SH-SY5Y (cell line): ENCODE data around the gene LGR5.

ENCODE experiments used
- GATA2 ChIP-seq: IDR thresholded peaks from 2 replicates; pipeline ENCODE4 v1.6.1; 2011; ENCODE audit warnings: mild to moderate bottlenecking, low read depth, low read length
- GATA3 ChIP-seq: IDR thresholded peaks from 2 replicates; pipeline ENCODE4 v1.6.1; 2011; ENCODE audit warnings: low read depth, mild to moderate bottlenecking, low read length, moderate library complexity

LGR5 gene

GRCh38 chr12:71565535-71565934, 125.9 kb downstream of the LGR5 start:
- TF ChIP-seq GATA3 (no peak), GATA2 (no peak)

GRCh38 chr12:71566655-71567054, 127.1 kb downstream of the LGR5 start:
- TF ChIP-seq GATA3 (peak; percentile 92), GATA2 (peak; percentile 77)

GRCh38 chr12:71567537-71567936, 127.9 kb downstream of the LGR5 start:
- TF ChIP-seq GATA3 (no peak), GATA2 (no peak)

- TF ChIP-seq GATA3 (no peak), GATA2 (no peak)
Measured at GRCh38 chr12:71576496-71576895, 136.9 kb downstream of the LGR5 start.

- TF ChIP-seq GATA2 (no peak), GATA3 (no peak; the same call in 1 of the 2 replicates)
Measured at GRCh38 chr12:71578694-71579258, 139.2 kb downstream of the LGR5 start.

- TF ChIP-seq GATA3: no peak
- no peak for TF ChIP-seq GATA2
Measured at GRCh38 chr12:71581206-71581605, 141.6 kb downstream of the LGR5 start.

GRCh38 chr12:71582925-71583324, 143.3 kb downstream of the LGR5 start:
- no peak for TF ChIP-seq GATA3
- TF ChIP-seq GATA2: no peak

- TF ChIP-seq GATA2 (no peak), GATA3 (no peak)
Measured at GRCh38 chr12:71584356-71584755, 144.8 kb downstream of the LGR5 start.

- no peak for TF ChIP-seq GATA3
- TF ChIP-seq GATA2: no peak
Measured at GRCh38 chr12:71585218-71585617, 145.6 kb downstream of the LGR5 start.

- TF ChIP-seq GATA3 (no peak), GATA2 (no peak)
Measured at GRCh38 chr12:71587012-71587411, 147.4 kb downstream of the LGR5 start.

GRCh38 chr12:71589478-71589881, 149.9 kb downstream of the LGR5 start:
- no peak for TF ChIP-seq GATA3
- no peak for TF ChIP-seq GATA2

GRCh38 chr12:71591601-71592000, 152.0 kb downstream of the LGR5 start:
- no peak for TF ChIP-seq GATA2
- TF ChIP-seq GATA3: no peak

GRCh38 chr12:71592841-71593240, 153.2 kb downstream of the LGR5 start:
- TF ChIP-seq GATA2 (no peak), GATA3 (no peak)

- TF ChIP-seq GATA3 (no peak), GATA2 (no peak)
Measured at GRCh38 chr12:71594214-71594948, 154.8 kb downstream of the LGR5 start.

GRCh38 chr12:71599210-71599609, 159.6 kb downstream of the LGR5 start:
- TF ChIP-seq GATA3: no peak

- TF ChIP-seq GATA3: no peak
Measured at GRCh38 chr12:71601546-71601945, 161.9 kb downstream of the LGR5 start.
